IPS-18c (cell line): Measurements from ENCODE around the gene FHOD1.

Experiments
- H3K4me3 ChIP-seq: 2 replicates; pipeline ENCODE4 v1.7.0; 2013; ENCODE audit warnings: low read depth, mild to moderate bottlenecking, low read length, moderate library complexity; ENCODE audit not compliant: insufficient read depth
- H3K9me3 ChIP-seq: one replicate; pipeline ENCODE4 v1.6.1; 2013; ENCODE audit warnings: mild to moderate bottlenecking, low read length, moderate library complexity; ENCODE audit not compliant: control insufficient read depth, insufficient read depth

FHOD1 gene

GRCh38 chr16:67279296-67280089 lies 32.2 kb upstream of the FHOD1 start, which contains the start of gene PLEKHG4:
TSS of gene PLEKHG4 (plus strand) at chr16:67279532. CDS start at chr16:67280045, 513 bp downstream.
- H3K4me3 ChIP-seq: peak within 1 kb of the TSS; percentile 65
- no peaks in the 10 kb centered on the region for H3K9me3 ChIP-seq

- Histone ChIP-seq H3K4me3 (peak overlapping the region; percentile 65), H3K9me3 (no peaks in the 10 kb centered on the region)
Observed at GRCh38 chr16:67278773-67279295, 31.6 kb upstream of the FHOD1 start.

DNA sequence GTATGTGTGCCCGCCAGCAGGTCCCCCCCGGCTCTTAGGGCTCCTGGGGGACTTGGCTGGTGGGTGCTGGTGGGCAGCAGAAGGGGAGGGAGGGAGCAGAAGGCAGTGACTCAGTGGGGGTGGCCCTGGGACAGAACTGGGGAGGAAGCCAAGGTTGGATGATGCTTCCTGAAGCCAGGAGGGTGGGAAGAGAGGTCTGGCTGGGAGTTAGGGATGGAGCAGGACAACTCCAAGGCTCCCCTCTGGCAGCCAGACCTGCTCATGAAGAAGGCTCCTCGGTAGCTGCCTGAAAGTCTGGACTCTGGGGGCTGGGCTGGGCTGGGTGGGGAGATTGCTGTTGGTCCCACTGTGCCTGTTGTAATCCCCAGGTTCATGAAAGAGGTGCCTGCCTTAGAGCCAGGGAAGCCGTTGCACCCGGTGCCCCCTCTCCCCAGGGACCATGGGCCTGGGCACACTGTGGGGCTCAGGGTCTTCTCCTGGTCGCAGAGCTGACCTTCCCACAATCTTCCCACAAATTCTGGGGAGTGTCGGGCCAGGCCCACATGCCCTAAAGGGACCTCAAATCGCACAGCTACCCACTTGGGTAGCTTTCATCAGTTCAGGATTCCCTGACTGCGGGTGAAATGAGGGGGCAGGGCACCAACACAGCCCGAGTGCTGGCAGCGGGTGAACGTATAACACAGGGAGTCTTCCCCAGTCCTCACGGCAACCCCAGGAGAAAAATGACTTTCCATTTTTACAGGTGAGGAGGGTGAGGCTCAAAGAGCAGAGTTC lies 30.9 kb upstream of the FHOD1 start:
- Histone ChIP-seq H3K4me3 (peak overlapping the region; percentile 65), H3K9me3 (no peaks in the 10 kb centered on the region)

DNA sequence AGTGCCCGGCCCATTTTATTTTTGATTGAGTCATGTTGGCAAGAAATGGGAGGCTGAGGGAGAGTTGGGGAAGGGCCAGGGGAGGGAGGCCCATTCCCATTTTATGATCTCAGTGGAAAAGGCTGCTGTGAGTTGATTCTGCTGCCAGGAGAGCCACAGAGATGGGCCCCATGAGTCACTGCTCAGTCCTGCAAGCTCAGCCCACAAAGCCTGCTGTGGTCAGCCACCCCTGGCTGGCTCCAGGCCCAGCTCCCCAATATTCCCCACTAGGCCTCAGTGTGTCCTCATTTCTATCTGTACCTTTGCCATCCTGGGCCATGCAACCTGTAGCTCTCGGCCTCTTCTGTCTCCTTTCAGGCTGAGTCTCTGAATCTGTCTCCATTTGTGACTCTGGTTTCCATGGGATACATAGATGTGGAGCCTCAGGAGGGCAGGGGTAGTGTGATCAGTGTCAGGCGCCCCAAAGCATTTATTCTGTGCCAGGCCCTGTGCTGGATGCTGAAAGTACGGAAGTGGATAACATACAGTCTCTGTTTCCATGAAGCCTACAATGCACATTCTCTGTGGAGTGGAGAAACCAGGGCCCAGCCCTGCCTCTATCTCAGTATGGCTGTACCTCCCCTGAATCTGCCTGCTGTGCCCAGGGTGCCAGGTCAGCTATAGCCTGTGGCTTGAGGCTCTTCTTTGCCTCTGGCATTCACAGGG lies 30.2 kb upstream of the FHOD1 start:
- no peak overlapping the region for H3K4me3 ChIP-seq

DNA sequence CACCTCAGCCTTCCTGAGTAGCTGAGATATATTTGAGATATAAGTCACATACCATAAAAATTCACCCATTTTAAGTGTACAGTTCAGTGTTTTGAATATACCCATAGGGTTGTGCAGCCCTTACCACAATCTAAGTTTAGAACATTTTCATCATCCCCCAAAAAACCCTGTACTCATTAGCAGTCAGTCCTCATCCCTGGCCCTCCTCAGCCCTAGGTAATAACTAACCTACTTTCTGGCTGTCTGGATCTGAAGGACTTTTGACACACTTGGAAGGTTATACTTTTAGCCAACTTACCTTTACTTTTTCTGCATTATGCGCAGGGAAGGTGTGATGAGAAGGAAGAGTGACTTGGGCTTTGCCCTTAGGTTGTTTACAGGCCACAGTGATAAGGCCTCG lies 28.0 kb upstream of the FHOD1 start:
- Histone ChIP-seq H3K9me3 (no peaks in the 10 kb centered on the region), H3K4me3 (no peak overlapping the region)

More for the DNA sequence above, 30.2 kb upstream of the FHOD1 start:
- no peaks in the 10 kb centered on the region for H3K9me3 ChIP-seq

DNA sequence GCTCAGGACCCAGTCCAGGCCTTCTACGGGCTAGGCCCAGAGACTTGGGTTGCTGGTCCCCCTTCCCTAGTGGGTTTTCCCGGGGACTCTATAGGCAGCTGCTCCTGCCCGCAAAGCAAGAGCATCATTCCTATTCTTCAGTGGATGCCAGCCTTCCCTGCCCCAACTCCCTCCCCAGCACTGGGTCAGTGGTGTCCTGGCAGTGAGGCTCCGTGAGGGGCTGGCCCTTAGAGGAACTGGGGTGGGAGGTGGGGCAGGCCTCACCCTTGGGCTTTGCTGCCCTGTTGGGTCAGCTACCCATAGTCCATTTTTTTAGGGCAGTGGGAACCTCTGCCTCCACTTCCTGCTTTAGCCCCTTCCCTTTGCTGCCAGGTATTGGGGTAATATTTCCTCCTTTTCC lies 24.2 kb upstream of the FHOD1 start:
- no peaks in the 10 kb centered on the region for H3K9me3 ChIP-seq

DNA sequence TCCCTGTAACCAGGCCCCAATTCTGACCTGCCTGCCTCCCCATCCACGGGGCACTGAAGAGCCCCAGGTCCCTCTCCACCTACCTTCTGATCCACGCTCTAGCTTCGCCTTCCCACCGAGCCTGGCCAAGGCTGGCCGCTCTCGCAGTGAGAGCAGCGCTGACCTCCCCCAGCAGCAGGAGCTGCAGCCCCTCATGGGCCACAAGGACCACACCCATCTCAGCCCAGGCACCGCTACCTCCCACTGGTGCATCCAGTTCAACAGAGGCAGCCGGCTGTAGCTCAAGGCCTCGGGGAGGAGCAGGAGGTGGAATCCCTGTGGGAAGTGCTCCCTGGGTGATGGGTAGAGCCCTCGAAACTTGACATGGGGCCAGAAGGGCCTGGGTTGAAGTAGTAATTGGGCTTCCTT lies 23.7 kb upstream of the FHOD1 start:
- Histone ChIP-seq H3K9me3 (no peaks in the 10 kb centered on the region), H3K4me3 (no peak overlapping the region)

More for the DNA sequence above, 24.2 kb upstream of the FHOD1 start:
- H3K4me3 ChIP-seq: no peak overlapping the region

DNA sequence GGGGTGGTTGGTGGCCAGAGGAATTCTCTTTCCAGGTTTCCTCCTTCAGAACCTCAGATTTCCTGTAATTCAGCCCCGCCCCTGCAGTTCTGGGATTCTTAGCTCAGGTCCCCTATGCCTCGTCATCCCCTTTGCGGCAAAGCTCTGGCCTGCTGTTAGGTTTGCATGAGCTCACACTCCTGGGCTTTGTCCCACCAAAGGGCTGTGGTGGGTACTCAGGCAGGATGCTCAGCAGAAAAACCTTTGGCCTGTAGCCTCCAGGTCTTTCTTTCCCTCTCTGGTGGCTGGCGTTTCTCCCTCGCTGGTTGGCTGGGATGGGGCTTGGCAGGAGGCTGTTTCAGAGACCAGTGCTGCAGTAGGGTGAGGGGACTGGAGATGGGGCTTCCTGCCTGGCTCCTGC lies 22.5 kb upstream of the FHOD1 start:
- Histone ChIP-seq H3K9me3 (no peaks in the 10 kb centered on the region), H3K4me3 (no peak overlapping the region)

- no peak overlapping the region for H3K4me3 ChIP-seq
- H3K9me3 ChIP-seq: no peaks in the 10 kb centered on the region
Observed at GRCh38 chr16:67268136-67268579, 20.9 kb upstream of the FHOD1 start.

- no peak overlapping the region for H3K4me3 ChIP-seq
- H3K9me3 ChIP-seq: no peaks in the 10 kb centered on the region
Observed at GRCh38 chr16:67265834-67266233, 18.6 kb upstream of the FHOD1 start.

DNA sequence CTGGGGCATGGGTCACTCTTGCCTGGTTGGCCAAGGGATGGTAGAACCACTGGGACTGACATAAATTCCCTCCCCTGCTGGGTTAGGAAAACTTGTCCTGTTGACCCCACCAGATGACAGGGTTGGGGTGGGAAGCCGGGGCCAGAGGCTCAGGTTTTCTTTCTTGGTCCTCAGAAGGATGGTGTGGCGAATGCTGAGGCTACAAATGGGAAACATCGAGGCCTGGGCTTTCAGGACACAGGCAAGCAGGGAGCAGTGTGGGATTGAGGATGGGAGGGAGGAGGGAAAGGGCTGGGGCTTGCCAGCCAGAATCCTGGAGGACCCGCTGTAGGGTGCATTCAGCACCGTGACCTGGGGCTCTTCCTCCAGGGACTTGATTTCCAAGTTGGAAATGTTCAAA lies 17.6 kb upstream of the FHOD1 start:
- H3K4me3 ChIP-seq: no peak overlapping the region
- no peaks in the 10 kb centered on the region for H3K9me3 ChIP-seq

- Histone ChIP-seq H3K9me3 (no peaks in the 10 kb centered on the region), H3K4me3 (no peak overlapping the region)
Observed at GRCh38 chr16:67264277-67264676, 17.0 kb upstream of the FHOD1 start.

DNA sequence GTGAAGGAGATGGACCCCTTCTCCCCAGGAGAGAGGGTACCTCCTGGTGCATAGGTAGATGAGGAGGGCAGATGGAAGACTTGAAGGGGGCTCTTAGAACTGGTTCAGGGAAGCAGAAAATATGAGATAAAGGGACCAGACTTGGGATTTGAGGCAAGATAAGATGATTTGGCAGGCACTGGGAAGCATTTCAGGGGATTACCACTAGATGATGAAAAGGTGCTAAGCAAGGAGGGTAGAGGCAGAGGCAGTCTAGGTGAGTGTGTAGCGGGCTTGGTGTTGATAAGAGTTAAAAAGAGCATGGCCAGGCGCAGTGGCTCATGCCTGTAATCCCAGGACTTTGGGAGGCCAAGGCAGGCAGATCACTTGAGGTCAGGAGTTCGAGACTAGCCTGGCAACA lies 15.9 kb upstream of the FHOD1 start:
- Histone ChIP-seq H3K9me3 (no peaks in the 10 kb centered on the region), H3K4me3 (no peak overlapping the region)

DNA sequence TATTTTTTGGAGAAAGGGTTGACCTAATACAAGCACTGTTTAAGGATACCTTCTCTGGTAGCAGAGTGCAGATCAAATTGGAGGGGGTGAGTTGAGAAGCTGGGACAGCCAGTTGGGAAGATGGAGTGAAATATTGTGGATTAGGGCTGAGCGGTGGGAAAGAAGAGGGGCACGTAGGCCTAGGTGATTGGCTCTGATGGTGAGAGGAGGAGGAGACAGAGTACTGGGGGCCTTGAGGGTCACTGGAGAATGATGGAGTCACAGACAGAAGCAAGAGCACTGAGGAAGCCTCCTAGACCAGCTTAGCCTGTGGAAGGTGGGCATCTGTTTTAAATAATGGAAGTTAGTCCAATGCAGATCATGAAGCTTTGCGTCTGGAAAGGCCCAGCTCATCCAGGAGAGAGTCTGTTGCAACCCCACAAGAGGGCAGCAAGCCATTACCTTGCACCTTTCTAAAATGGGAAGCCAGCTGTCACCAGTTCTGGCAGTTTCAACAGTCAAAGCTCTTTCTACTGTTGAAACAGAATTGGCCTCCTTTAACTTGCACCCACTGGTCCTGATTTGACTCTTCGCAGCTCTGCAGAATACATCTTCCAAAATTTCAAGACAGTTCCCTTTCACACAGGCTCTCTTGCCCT lies 13.3 kb upstream of the FHOD1 start:
- Histone ChIP-seq H3K9me3 (no peaks in the 10 kb centered on the region), H3K4me3 (no peak overlapping the region)

- H3K4me3 ChIP-seq: no peak overlapping the region
- no peaks in the 10 kb centered on the region for H3K9me3 ChIP-seq
Observed at GRCh38 chr16:67259705-67260104, 12.4 kb upstream of the FHOD1 start.

DNA sequence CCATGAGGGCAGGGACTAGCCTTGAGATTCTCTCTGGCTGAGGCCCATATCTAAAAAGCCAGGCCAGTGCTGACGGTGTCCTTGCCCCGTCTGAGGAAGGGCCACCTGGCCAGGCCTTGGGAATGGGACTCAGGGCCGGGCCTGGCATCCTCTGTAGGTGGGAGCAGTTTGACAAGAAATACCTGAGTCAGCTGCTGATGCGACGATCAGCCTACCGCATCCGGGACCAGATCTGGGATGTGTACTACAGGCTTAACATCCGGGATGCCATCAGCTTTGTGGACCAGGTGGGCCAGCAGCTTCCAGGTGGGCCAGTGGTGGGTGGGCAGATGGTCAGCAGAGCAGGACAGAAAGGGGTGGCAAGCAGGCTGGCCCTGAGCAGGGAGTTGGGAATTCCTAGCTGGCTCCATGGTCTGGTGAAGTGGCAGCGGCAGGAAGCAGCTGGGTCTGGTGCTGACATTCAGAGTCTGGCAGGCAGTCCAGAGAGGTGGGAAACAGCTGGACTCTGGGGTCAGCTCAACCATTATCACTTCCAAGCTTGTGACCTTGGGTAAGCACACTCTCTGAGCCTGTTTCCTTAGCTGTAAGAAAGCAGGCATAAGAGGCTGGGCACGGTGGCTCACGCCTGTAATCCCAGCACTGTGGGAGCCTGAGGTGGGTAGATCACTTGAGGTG lies 11.0 kb upstream of the FHOD1 start:
- Histone ChIP-seq H3K9me3 (no peaks in the 10 kb centered on the region), H3K4me3 (no peak overlapping the region)
